ENCODE results near the gene CCNK.

The CCNK gene

GRCh38 chr14:99532310-99532709, 51.1 kb downstream of the CCNK start:
- DNase-seq, result no peak

- peak in 1 of 58 donors; percentile 19 for DNase-seq
These were observed 53.1 kb downstream of the CCNK start for GRCh38 chr14:99534333-99534732.

- DNase-seq, result peak in 45 of 58 donors; percentile 12 to 74 (median 44)
These were observed 53.7 kb downstream of the CCNK start for GRCh38 chr14:99534863-99535262.

- DNase-seq, result no peak
These were observed 54.2 kb downstream of the CCNK start for GRCh38 chr14:99535448-99535847.

GRCh38 chr14:99535908-99536778, 54.9 kb downstream of the CCNK start:
- DNase-seq, result no peak

GRCh38 chr14:99537399-99537798, 56.2 kb downstream of the CCNK start:
- no peak for DNase-seq

- no peak for DNase-seq
These were observed 57.1 kb downstream of the CCNK start for GRCh38 chr14:99538275-99538674.

- no peak for DNase-seq
These were observed 57.5 kb downstream of the CCNK start for GRCh38 chr14:99538733-99539132.

GRCh38 chr14:99539491-99539890, 58.3 kb downstream of the CCNK start:
- no peak for DNase-seq

GRCh38 chr14:99540196-99541032, 59.2 kb downstream of the CCNK start:
- no peak for DNase-seq

- no peak for DNase-seq
These were observed 60.0 kb downstream of the CCNK start for GRCh38 chr14:99541211-99541610.

GRCh38 chr14:99541677-99542470, 60.7 kb downstream of the CCNK start:
- DNase-seq, result no peak

GRCh38 chr14:99542566-99542965, 61.4 kb downstream of the CCNK start:
- no peak for DNase-seq

GRCh38 chr14:99543370-99543769, 62.2 kb downstream of the CCNK start:
- no peak for DNase-seq

GRCh38 chr14:99543985-99544384, 62.8 kb downstream of the CCNK start:
- DNase-seq, result no peak

- no peak for DNase-seq
These were observed 63.8 kb downstream of the CCNK start for GRCh38 chr14:99544991-99545390.

GRCh38 chr14:99545586-99545985, 64.4 kb downstream of the CCNK start:
- DNase-seq, result no peak

GRCh38 chr14:99546234-99546879, 65.1 kb downstream of the CCNK start:
- no peak for DNase-seq

- DNase-seq, result peak in 2 of 58 donors; percentile 29 to 34
These were observed 67.0 kb downstream of the CCNK start for GRCh38 chr14:99548255-99548654.

- DNase-seq, result peak in 8 of 58 donors; percentile 27 to 72 (median 38)
These were observed 67.8 kb downstream of the CCNK start for GRCh38 chr14:99548871-99549515.
